T-helper 17 cell (primary cell): ENCODE measurements around the gene CUX1. TPM values are rescaled to one million over a fixed set of nuclear protein-coding genes. Genes with fewer than 3 reads are reported as not detected.
A peak's percentile ranks its signal among the peaks of the same experiment; 100 is the strongest.

Source experiments
- ATAC-seq: fragments of 150-1000 bp; cut with Tn5 transposase; 2 replicates; pipeline ENCODE4 v1.10.0; 2021; ENCODE audit warnings: mild to moderate bottlenecking, moderate library complexity
- DNase-seq, 3 donors: peaks; one replicate each; pipeline versions ENCODE4 v3.0.0 to v3.0.0-alpha.2; 2020 to 2021
- H3K9me3 ChIP-seq: one replicate; pipeline ENCODE4 v1.7.0; 2013; ENCODE audit warnings: low read length, mild to moderate bottlenecking; ENCODE audit not compliant: control insufficient read depth, poor library complexity, severe bottlenecking
- H3K27ac Mint-ChIP-seq: one replicate; pipeline ENCODE4 v1.8.0; 2022; ENCODE audit warnings: mild to moderate bottlenecking, moderate library complexity, mixed read lengths
- H3K27me3 Mint-ChIP-seq: one replicate; pipeline ENCODE4 v1.8.0; 2022; ENCODE audit warnings: mixed read lengths
- H3K36me3 Mint-ChIP-seq: one replicate; pipeline ENCODE4 v1.8.0; 2022; ENCODE audit warnings: low read depth, mixed read lengths
- H3K4me1 Mint-ChIP-seq: one replicate; pipeline ENCODE4 v1.8.0; 2022; ENCODE audit warnings: mild to moderate bottlenecking, mixed read lengths
- H3K4me3 Mint-ChIP-seq: one replicate; pipeline ENCODE4 v1.8.0; 2022; ENCODE audit warnings: mild to moderate bottlenecking, moderate library complexity, mixed read lengths
- total RNA-seq, 4 donors: library from RNA in 2 of 4; stranded (reverse) in 2 of 4; gene quantifications; one replicate each; pipeline ENCODE4 v1.2.3 and lab custom pipeline; 2022 to 2026

The CUX1 gene
- total RNA-seq, 2 donors from 2014 or later, result 35.6 to 52.8 TPM

- H3K9me3 ChIP-seq, result no peaks in the 10 kb centered on the region
- no peak for DNase-seq
- no peaks in the 10 kb centered on the region for H3K27me3 Mint-ChIP-seq
- no peak overlapping the region for H3K27ac Mint-ChIP-seq
- H3K4me3 Mint-ChIP-seq, result no peak overlapping the region
- no peak for ATAC-seq
- peaks cover 6% of the 10 kb centered on the region for H3K4me1 Mint-ChIP-seq
- no peaks in the 10 kb centered on the region for H3K36me3 Mint-ChIP-seq
Measured at GRCh38 chr7:101939136-101939695, 121.8 kb downstream of the CUX1 start.

DNA sequence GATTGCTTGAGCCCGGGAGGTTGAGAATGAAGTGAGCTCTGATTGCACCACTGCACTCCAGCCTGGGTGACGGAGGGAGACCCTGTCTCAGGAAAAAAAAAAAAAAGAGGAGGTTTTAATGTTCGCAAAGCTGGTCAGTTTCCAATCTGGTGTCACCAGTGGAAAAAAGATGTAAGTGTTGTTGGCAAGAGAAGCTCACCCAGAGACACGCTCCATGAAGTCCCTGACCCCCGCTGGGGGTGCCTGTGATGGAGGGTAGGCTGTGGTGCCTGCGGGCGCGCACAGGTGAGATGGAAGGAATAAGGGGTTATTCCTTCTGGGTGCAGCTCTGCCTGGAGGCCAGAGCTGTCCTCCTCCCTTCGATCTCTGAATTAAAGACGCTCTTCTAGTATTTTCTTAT lies 122.7 kb downstream of the CUX1 start:
- H3K36me3 Mint-ChIP-seq, result no peaks in the 10 kb centered on the region
- ATAC-seq, result no peak
- H3K9me3 ChIP-seq, result no peaks in the 10 kb centered on the region

GRCh38 chr7:101940830-101941229 lies 123.4 kb downstream of the CUX1 start:
- H3K9me3 ChIP-seq, result no peaks in the 10 kb centered on the region
- ATAC-seq (no peak), DNase-seq (no peak)
- Mint-ChIP-seq H3K27ac (no peak overlapping the region), H3K4me3 (no peak overlapping the region), H3K4me1 (peaks cover 7% of the 10 kb centered on the region), H3K27me3 (no peaks in the 10 kb centered on the region), H3K36me3 (no peaks in the 10 kb centered on the region)

More for the DNA sequence above, 122.7 kb downstream of the CUX1 start:
- DNase-seq, result no peak
- H3K4me1 Mint-ChIP-seq, result peaks cover 6% of the 10 kb centered on the region
- H3K4me3 Mint-ChIP-seq, result no peak overlapping the region
- H3K27ac Mint-ChIP-seq, result no peak overlapping the region
- no peaks in the 10 kb centered on the region for H3K27me3 Mint-ChIP-seq

- DNase-seq (no peak), ATAC-seq (no peak)
- H3K27ac Mint-ChIP-seq, result no peak overlapping the region
- no peak overlapping the region for H3K4me3 Mint-ChIP-seq
- no peaks in the 10 kb centered on the region for H3K36me3 Mint-ChIP-seq
- no peaks in the 10 kb centered on the region for H3K9me3 ChIP-seq
- H3K27me3 Mint-ChIP-seq, result no peaks in the 10 kb centered on the region
- H3K4me1 Mint-ChIP-seq, result peaks cover 5% of the 10 kb centered on the region
Measured at GRCh38 chr7:101941481-101942383, 124.3 kb downstream of the CUX1 start.

- no peak for ATAC-seq
- H3K27ac Mint-ChIP-seq, result no peak overlapping the region
- H3K27me3 Mint-ChIP-seq, result no peaks in the 10 kb centered on the region
- no peak for DNase-seq
- H3K4me1 Mint-ChIP-seq, result peaks cover 5% of the 10 kb centered on the region
- no peaks in the 10 kb centered on the region for H3K36me3 Mint-ChIP-seq
- H3K4me3 Mint-ChIP-seq, result no peak overlapping the region
- H3K9me3 ChIP-seq, result no peaks in the 10 kb centered on the region
Measured at GRCh38 chr7:101942603-101943210, 125.3 kb downstream of the CUX1 start.

DNA sequence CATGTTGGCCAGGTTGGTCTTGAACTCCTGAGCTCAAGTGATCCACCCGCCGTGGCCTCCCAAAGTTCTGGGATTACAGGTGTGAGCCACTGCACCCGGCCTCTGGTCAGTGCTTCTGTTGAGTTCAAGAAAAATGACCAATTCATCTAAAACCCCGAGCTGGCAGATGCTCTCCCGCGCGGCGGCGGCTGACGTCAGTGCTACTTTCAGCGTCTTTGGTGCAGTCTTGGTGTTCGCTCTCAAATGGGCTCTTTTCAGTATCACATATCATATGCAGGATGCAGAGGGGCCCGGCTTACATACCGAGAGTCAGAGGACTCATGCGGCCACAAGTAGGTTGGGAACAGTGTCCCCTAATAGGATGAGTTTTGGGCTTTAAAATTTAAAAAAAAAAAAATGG lies 125.9 kb downstream of the CUX1 start:
- no peaks in the 10 kb centered on the region for H3K9me3 ChIP-seq
- DNase-seq, result no peak
- Mint-ChIP-seq H3K4me3 (no peak overlapping the region), H3K27me3 (no peaks in the 10 kb centered on the region), H3K4me1 (peaks cover 5% of the 10 kb centered on the region), H3K27ac (no peak overlapping the region), H3K36me3 (no peaks in the 10 kb centered on the region)
- ATAC-seq, result no peak

GRCh38 chr7:101943889-101944600 lies 126.6 kb downstream of the CUX1 start:
- Mint-ChIP-seq H3K36me3 (no peaks in the 10 kb centered on the region), H3K27ac (no peak overlapping the region), H3K27me3 (no peaks in the 10 kb centered on the region), H3K4me3 (no peak overlapping the region), H3K4me1 (peaks cover 5% of the 10 kb centered on the region)
- ATAC-seq (no peak), DNase-seq (no peak)
- no peaks in the 10 kb centered on the region for H3K9me3 ChIP-seq

DNA sequence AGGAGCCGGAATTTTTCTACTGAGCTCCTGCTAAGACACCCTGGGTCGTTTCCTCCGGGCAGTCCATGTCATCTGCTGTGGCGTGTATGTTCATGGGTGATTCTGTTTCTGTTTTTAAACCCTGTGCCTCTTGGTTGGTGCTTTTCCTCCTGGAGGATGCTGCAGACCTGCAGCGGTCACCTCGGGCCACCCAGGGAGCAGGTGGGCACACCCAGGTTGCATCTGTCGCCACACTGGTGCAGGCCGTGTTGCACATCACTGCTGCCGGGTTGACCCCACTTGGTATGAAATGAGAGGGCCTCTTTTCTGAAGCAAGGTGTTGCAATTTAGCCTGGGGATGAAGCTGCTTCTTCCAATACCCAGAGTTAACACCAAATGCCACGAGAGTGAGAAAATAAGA lies 127.2 kb downstream of the CUX1 start:
- no peaks in the 10 kb centered on the region for H3K9me3 ChIP-seq
- no peak for DNase-seq
- Mint-ChIP-seq H3K27me3 (no peaks in the 10 kb centered on the region), H3K36me3 (no peaks in the 10 kb centered on the region), H3K4me1 (peaks cover 5% of the 10 kb centered on the region), H3K27ac (no peak overlapping the region), H3K4me3 (no peak overlapping the region)
- no peak for ATAC-seq

DNA sequence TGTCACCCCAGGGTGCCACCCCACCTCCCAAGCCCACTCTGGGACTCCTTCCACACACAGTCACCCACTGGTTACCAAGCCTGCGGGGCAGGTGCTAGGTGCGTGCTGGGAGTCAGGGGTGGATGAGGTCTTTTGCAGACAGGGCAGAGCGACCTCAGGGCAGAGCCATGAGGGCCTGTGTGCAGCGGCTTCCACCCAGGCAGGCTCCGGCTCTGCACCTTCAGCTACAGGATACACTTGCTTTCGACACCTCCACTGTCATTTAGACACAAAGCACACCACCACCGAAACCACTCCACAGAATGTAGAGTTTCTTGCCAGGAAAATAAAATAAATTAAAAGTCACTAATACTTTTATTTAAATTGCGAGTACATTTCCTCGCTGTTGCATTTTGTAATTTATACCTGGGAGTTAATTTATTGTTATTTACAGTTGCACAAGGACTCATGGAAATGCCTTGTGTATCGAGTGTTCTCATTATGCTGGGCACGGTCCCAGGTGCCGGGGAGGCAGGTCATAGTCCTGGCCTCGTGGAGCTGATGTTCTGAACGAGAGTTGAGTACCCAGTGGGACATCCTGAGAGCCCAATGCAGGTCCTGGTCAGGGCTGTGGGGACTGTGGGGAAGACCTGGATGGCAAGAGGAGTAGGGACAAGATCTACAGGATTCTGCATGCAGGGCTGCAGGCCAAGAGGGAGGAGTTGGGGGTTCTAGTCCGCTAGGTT lies 127.8 kb downstream of the CUX1 start:
- H3K27ac Mint-ChIP-seq, result peak overlapping the region; percentile 12
- no peaks in the 10 kb centered on the region for H3K36me3 Mint-ChIP-seq
- no peaks in the 10 kb centered on the region for H3K9me3 ChIP-seq
- no peaks in the 10 kb centered on the region for H3K27me3 Mint-ChIP-seq
- H3K4me3 Mint-ChIP-seq, result no peak overlapping the region
- peaks cover 5% of the 10 kb centered on the region for H3K4me1 Mint-ChIP-seq
- DNase-seq (no peak), ATAC-seq (no peak)

GRCh38 chr7:101947899-101948298 lies 130.5 kb downstream of the CUX1 start:
- Mint-ChIP-seq H3K27me3 (no peaks in the 10 kb centered on the region), H3K27ac (no peak overlapping the region), H3K36me3 (no peaks in the 10 kb centered on the region), H3K4me3 (no peak overlapping the region), H3K4me1 (peaks cover 10% of the 10 kb centered on the region)
- H3K9me3 ChIP-seq, result no peaks in the 10 kb centered on the region
- no peak for ATAC-seq
- DNase-seq, result no peak

GRCh38 chr7:101948650-101949049 lies 131.2 kb downstream of the CUX1 start:
- Mint-ChIP-seq H3K27me3 (no peaks in the 10 kb centered on the region), H3K27ac (no peak overlapping the region), H3K4me1 (peaks cover 11% of the 10 kb centered on the region), H3K36me3 (no peaks in the 10 kb centered on the region), H3K4me3 (no peak overlapping the region)
- H3K9me3 ChIP-seq, result no peaks in the 10 kb centered on the region
- no peak for DNase-seq
- ATAC-seq, result no peak

- no peak overlapping the region for H3K27ac Mint-ChIP-seq
- H3K36me3 Mint-ChIP-seq, result no peaks in the 10 kb centered on the region
- peaks cover 15% of the 10 kb centered on the region for H3K4me1 Mint-ChIP-seq
Measured at GRCh38 chr7:101950450-101951119, 133.2 kb downstream of the CUX1 start.

More at GRCh38 chr7:101950450-101951119, 133.2 kb downstream of the CUX1 start:
- DNase-seq (no peak), ATAC-seq (no peak)
- Mint-ChIP-seq H3K4me3 (no peak overlapping the region), H3K27me3 (no peaks in the 10 kb centered on the region)
- H3K9me3 ChIP-seq, result no peaks in the 10 kb centered on the region
